Stimulated activated CD4-positive, alpha-beta T cell treated with anti-CD3 and anti-CD28 coated beads, Interleukin-15, amount 100 ng/mL, for 1 hour (primary cell): ENCODE measurements around the gene WDFY2.
"Not testable (repeated sequence)": the region's sequence is repeated elsewhere in the genome, so short reads cannot be mapped to it uniquely, and the experiment has no call there.

Experiments
- DNase-seq, 2 donors: peaks; one replicate each; pipeline ENCODE4 v3.0.0-alpha.2; 2020; ENCODE audit warnings: low read depth in 1 of 2, low spot score in 1 of 2

The WDFY2 gene

GRCh38 chr13:51629491-51630287 is 45.4 kb downstream of the WDFY2 start:
- no peak for DNase-seq

DNA sequence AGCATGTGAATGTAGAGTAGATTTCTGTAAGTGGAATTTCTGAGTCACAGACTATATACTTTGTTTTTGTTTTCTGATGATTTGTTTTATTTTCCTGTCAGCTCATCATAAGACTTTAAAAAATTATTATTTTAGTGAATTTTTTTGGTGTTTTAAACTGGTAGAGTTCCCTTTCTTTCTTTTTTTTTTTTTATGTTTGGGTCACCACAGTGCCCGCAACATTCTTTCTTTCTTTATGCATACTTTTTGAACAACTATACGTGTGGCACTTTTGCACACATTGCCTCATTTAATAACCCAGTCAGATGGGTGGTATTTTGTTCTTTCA is 46.0 kb downstream of the WDFY2 start:
- no peak for DNase-seq

DNA sequence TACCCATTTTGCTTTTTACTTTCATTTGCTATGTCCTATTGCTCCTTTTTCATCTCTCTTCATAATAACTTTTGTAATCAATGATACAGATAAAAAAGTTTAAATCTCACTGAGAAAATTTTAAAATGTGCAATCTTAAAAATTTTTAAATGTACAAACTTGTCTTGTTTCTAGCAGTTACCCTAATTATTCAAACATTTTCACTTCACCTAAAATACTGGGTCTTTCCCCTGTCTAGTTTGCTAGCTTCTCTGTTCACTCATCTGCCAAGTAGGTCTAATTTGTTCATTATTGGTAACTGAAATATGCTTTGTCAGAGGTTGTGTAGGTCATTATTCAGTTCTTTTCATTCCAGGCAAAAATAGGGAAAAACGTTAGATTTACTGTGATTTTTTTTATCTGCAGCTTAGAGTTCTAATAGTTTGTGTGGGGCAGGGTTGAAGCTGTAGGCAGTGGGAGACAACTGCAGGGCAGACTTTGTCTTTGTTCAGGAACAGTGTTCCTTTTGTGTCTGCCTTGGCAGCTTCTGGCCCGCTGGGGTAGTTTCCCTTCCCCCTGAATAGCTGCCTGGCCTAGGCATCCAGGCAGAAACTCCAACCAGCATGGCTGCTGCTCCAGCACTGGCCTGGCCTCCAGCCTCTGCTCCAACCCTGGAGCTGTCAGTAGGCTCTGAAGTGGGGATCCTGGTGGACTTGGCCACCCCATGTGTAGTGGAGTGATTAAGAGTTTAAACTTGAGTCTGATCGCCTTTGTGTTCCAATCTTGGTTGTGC is 48.5 kb downstream of the WDFY2 start:
- no peak for DNase-seq

GRCh38 chr13:51635137-51635878 is 51.0 kb downstream of the WDFY2 start:
- DNase-seq, result no peak

DNA sequence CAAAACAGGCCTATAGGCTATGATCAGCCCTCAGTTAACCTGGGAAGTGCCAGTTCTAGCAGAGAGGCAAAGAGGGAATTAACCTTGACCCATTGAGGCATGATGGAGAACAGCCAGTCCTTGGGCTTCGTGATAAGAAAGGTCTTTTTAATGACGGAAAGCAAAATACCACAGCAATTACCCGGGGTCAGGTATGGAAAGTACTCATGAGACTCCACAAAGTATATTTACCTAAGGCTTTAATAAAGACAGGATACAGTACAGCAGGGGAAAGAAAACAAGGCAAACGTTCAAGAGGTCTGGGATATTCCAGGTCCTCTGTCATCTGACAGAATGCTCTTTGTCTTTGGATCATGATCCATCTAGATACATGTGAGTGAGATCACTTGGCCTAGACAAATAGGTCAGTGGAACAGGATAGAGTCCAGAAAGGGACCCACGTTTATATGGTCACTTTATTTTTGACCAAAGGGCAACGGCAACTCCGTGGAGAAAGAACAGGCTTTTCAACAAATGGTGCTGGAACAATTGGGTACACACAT is 52.2 kb downstream of the WDFY2 start:
- no peak for DNase-seq

- no peak for DNase-seq
Observed at GRCh38 chr13:51637852-51638215, 53.6 kb downstream of the WDFY2 start.

GRCh38 chr13:51638216-51638871 is 54.1 kb downstream of the WDFY2 start:
- no peak for DNase-seq

- DNase-seq, result no peak
Observed at GRCh38 chr13:51639171-51639570, 54.9 kb downstream of the WDFY2 start.

DNA sequence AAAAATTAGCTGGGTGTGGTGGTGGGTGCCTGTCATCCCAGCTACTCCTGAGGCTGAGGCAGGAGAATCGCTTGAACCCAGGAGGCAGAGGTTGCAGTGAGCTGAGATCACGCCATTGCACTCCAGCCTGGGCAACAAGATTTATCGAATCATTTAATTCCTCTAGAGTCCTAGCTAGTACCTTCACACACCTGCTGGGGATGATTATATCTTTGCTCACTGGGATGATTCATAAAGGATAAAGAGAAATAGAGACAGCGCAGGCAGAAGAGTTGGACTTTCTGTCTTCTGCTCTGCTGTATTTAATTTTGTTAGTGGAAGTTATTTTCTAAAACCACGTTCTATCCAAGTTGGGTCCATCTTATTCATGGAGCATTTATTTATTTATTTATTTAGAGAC is 56.4 kb downstream of the WDFY2 start:
- DNase-seq, result not testable (repeated sequence)

DNA sequence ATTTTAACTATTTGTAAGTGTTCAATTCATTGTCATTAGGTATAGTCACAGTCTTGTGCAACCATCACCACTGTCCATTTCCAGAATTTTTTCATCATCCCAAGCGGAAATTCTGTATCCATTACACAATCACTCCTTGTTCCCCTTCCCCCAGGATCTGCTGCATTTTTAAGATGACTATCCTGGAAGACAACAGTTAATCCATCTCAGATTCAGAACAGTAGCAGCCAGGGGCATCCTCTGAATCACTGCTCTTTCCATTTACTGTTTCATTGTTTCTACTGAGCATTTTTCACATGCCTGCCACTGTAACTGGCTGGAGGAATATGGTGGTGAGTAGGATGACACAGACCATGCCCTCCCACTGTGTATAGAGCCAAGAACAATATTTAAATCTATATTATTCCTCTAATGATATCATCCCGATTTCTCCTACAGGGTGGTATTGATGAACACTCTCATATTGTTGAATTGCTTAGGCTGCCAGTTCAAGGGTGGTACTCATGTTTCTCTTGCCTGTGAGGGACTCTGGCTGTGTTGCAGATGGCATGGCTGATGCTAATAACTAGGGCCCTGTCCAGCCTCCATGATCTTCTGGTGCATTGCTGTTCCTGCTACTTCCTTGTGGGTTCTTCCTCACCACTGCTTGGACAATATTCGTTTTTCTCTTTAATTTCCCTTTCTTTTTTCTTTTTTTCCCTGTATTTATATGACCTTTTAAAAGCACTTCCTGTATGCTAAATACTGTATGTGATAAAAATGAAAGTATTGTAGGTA is 59.0 kb downstream of the WDFY2 start:
- no peak for DNase-seq

- no peak for DNase-seq
Observed at GRCh38 chr13:51643882-51644281, 59.6 kb downstream of the WDFY2 start.

GRCh38 chr13:51644654-51645053 is 60.4 kb downstream of the WDFY2 start:
- no peak for DNase-seq

DNA sequence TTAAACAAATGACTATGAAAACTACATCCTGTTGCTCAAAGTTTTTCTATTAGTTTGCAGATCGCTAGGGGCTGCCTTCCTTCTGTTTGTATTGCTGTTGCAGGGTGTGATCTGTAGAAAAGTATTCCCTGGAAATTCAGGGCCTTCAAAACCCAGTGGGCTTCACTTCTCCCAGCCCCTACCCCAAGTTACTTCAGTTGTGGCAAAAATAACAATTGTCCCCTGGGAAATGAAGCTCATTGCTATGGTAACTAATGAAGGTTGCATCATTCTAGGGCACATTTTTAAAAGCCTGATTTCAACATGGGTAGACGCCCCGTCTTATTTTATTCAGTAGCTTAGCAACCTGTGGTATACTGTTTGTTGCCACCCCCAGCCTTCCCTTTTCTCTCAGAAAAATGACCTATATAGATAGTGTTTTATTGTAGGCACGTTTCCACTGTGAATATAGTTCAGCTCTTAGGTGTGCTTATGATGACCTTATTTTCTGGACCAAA is 60.9 kb downstream of the WDFY2 start:
- no peak for DNase-seq

DNA sequence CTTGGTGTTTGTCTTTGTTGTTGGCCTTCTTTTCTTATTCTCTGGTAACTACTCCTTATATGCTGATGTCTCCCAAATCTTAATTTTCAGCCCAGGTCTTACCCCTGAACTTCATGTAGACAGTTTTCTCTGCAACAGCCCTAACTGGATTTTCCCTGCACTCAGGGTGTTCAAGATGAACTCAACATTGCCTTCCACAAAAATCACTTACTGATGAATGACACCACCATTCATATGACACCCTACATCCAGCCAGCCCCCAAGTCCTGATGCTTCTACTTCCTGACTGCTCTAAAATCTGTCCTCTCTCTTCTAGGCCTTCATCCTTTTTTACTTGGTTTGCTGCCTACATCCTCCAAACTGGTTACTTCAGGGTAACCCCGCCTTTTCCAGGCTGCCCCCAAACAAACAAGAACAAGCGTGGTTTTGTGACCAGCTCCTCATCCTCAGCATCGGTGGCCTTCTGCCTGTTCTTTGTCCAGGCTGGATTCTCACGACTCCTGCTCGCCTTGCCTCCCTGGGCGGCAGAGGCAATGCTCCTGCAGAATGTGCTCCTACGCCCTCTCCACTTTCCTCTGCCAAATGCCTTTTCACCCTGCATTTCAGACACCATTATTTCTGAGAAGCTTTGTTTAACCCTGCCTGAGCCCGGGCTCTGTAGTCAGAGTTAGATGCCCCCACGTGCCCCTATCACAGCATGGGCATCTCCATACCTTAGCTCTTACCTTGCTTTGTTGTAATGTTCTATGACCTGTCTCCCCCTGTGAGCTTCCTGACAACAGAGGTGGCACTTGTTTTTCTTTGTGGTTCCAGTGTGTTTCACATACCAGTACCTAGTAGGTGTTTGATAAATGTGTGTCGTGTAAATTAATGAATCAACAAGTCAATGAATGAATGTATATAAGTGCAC is 61.8 kb downstream of the WDFY2 start:
- DNase-seq, result no peak

DNA sequence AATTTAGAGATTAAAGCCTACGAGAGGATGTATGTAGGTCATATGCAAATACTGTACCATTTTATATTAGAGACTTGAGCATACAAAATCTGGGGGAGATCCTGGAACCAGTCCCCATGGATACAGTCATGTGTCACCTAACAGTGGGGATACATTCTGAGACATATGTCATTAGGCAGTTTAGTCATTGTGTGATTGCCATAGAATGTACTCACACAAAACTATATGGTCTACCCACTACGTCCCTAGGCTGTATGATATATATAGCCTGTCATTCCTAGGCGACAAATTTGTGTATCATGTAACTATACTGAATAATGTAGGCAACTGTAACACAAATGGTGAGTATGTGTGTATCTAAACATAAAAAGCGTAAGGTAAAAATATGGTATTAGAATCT is 62.8 kb downstream of the WDFY2 start:
- no peak for DNase-seq

GRCh38 chr13:51652193-51652592 is 67.9 kb downstream of the WDFY2 start:
- DNase-seq, result not testable (repeated sequence)

GRCh38 chr13:51659276-51660127 is 75.2 kb downstream of the WDFY2 start:
- DNase-seq, result no peak

GRCh38 chr13:51660813-51661212 is 76.6 kb downstream of the WDFY2 start:
- DNase-seq, result no peak
